ENCODE data around the gene GRIFIN. TPM values are rescaled to one million over a fixed set of nuclear protein-coding genes. Genes with fewer than 3 reads are reported as not detected.
"Not testable (repeated sequence)": the region's sequence is repeated elsewhere in the genome, so short reads cannot be mapped to it uniquely, and the experiment has no call there.

GRIFIN gene
- total and polyA plus RNA-seq, 7 donors = not detected

- WGBS, 3 donors = 73 to 80% (median 75%) methylated on average over 14 to 15 of the region's 15 CpGs
- Histone ChIP-seq H3K27me3 (ENCODE audit: insufficient read depth in 3 of 3, low read length in 2 of 3) (peaks cover 0 to 12% (median 4%) of the 10 kb centered on the region in 3 donors), H3K36me3 (ENCODE audit: insufficient read depth in 1 of 2, low read depth in 1 of 2) (no peaks in the 10 kb centered on the region), H3K9me3 (no peaks in the 10 kb centered on the region), H3K27ac (no peak overlapping the region), H3K4me3 (no peak overlapping the region), H3K4me1 (peaks cover 6% of the 10 kb centered on the region)
- no peak for ATAC-seq
- intact Hi-C loops (cut with DNase I) = no loop called here
- TF ChIP-seq, protein P1, sequence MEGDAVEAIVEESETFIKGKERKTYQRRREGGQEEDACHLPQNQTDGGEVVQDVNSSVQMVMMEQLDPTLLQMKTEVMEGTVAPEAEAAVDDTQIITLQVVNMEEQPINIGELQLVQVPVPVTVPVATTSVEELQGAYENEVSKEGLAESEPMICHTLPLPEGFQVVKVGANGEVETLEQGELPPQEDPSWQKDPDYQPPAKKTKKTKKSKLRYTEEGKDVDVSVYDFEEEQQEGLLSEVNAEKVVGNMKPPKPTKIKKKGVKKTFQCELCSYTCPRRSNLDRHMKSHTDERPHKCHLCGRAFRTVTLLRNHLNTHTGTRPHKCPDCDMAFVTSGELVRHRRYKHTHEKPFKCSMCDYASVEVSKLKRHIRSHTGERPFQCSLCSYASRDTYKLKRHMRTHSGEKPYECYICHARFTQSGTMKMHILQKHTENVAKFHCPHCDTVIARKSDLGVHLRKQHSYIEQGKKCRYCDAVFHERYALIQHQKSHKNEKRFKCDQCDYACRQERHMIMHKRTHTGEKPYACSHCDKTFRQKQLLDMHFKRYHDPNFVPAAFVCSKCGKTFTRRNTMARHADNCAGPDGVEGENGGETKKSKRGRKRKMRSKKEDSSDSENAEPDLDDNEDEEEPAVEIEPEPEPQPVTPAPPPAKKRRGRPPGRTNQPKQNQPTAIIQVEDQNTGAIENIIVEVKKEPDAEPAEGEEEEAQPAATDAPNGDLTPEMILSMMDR (IDR thresholded peaks at IDR 0.05) = no peak
- DNase-seq = no peak
Observed at GRCh38 chr7:2461268-2462026, 14.8 kb downstream of the GRIFIN start.

GRCh38 chr7:2460641-2461040 is 15.6 kb downstream of the GRIFIN start:
- H3K27ac ChIP-seq = no peak overlapping the region
- ATAC-seq (peak in 3 of 4 donors; percentile 26 to 34 (median 29)), DNase-seq (no peak)
- intact Hi-C loops (cut with DNase I) = no loop called here
- TF ChIP-seq, protein P1 (IDR thresholded peaks at IDR 0.05) = no peak
- no peaks in the 10 kb centered on the region for H3K9me3 ChIP-seq
- H3K4me1 ChIP-seq = peaks cover 6% of the 10 kb centered on the region
- 27 to 63% (median 46%) methylated on average over 6 of the region's 6 CpGs for WGBS, 3 donors
- H3K27me3 ChIP-seq (ENCODE audit: insufficient read depth in 3 of 3, low read length in 2 of 3) = peaks cover 0 to 12% (median 4%) of the 10 kb centered on the region in 3 donors
- H3K4me3 ChIP-seq = no peak overlapping the region
- H3K36me3 ChIP-seq (ENCODE audit: insufficient read depth in 1 of 2, low read depth in 1 of 2) = no peaks in the 10 kb centered on the region

GRCh38 chr7:2460188-2460587 is 16.0 kb downstream of the GRIFIN start:
- Histone ChIP-seq H3K9me3 (no peaks in the 10 kb centered on the region), H3K4me1 (peaks cover 6% of the 10 kb centered on the region), H3K27ac (no peak overlapping the region), H3K4me3 (no peak overlapping the region), H3K27me3 (ENCODE audit: insufficient read depth in 3 of 3, low read length in 2 of 3) (peaks cover 0 to 12% (median 4%) of the 10 kb centered on the region in 3 donors), H3K36me3 (ENCODE audit: insufficient read depth in 1 of 2, low read depth in 1 of 2) (no peaks in the 10 kb centered on the region)
- ATAC-seq = peak in 3 of 4 donors; percentile 32 to 53 (median 43)
- WGBS, 3 donors = 32 to 42% (median 41%) methylated on average over 15 to 23 of the region's 23 CpGs
- intact Hi-C loops (cut with DNase I) = no loop called here
- no peak for DNase-seq
- TF ChIP-seq, protein P1 (IDR thresholded peaks at IDR 0.05) = no peak

DNA sequence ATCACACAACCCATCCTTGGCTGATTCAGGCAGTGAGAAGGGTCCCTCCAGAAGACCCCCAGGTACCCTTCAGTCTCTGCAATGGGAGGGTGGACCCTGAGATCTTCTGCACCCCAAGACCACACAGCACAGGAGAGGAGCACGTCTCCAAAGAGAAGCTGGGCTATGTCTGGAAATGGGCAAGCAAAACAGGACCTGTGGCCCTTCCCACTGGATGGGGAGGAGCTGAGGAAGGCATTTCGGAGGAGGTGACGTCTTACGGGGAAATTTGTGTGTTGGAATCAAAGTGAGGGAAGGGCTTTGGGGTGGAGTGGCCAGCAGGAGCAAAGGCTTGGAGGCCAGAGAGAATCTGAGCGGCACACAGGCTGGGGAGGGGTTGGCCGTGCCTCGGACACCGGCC is 16.5 kb downstream of the GRIFIN start:
- H3K9me3 ChIP-seq = no peaks in the 10 kb centered on the region
- 36 to 64% (median 39%) methylated on average over 7 to 8 of the region's 8 CpGs for WGBS, 3 donors
- DNase-seq (no peak), ATAC-seq (peak in 2 of 4 donors; percentile 11 to 19)
- H3K27me3 ChIP-seq (ENCODE audit: insufficient read depth in 3 of 3, low read length in 2 of 3) = peaks cover 0 to 12% (median 4%) of the 10 kb centered on the region in 3 donors
- H3K4me1 ChIP-seq = peaks cover 6% of the 10 kb centered on the region
- TF ChIP-seq, protein P1 (IDR thresholded peaks at IDR 0.05) = no peak
- intact Hi-C loops (cut with DNase I) = no loop called here
- no peaks in the 10 kb centered on the region for H3K36me3 ChIP-seq (ENCODE audit: insufficient read depth in 1 of 2, low read depth in 1 of 2)
- H3K4me3 ChIP-seq = no peak overlapping the region
- H3K27ac ChIP-seq = no peak overlapping the region

DNA sequence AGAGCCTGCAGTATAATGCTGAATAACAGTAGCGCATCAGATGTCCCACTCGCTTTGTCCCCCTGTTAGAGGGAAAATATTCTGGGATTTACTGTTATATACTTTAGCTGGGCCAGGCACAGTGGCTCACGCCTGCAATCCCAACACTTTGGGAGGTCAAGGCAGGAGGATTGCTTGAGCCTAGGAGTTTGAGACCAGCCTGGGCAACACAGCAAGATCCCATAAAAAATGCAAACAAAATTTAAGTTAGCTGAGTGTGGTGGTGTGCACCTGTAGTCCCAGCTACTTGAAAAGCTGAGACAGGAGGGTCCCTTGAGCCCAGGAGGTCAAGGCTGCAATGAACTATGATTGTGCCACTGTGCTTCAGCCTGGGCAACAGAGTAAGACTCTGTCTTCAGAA is 22.3 kb downstream of the GRIFIN start:
- intact Hi-C loops (cut with DNase I); H3K9me3 ChIP-seq; H3K4me3 ChIP-seq; DNase-seq; H3K27ac ChIP-seq; ATAC-seq; H3K36me3 ChIP-seq (ENCODE audit: insufficient read depth in 1 of 2, low read depth in 1 of 2); H3K27me3 ChIP-seq (ENCODE audit: insufficient read depth in 3 of 3, low read length in 2 of 3): not testable (repeated sequence)
- peaks cover 12% of the 10 kb centered on the region for H3K4me1 ChIP-seq
- 98 to 99% (median 99%) methylated on average over 3 of the region's 3 CpGs for WGBS, 3 donors

Data from psoas muscle (tissue), 8 donors.